Fibroblast of mammary gland (primary cell): Measurements from ENCODE around the gene MYH9.
A peak's percentile ranks its signal among the peaks of the same experiment; 100 is the strongest.

Source experiments
- DNase-seq: peaks from one replicate; pipeline ENCODE4 v3.0.0-alpha.2; 2010; ENCODE audit warnings: low read depth
- H3K4me3 ChIP-seq: 2 replicates; pipeline ENCODE4 v1.5.1; 2011; ENCODE audit warnings: low read depth, mild to moderate bottlenecking, low read length, moderate library complexity; ENCODE audit not compliant: control insufficient read depth
- TF ChIP-seq, protein P1 (sequence below): conservative IDR thresholded peaks from 2 replicates; pipeline ENCODE4 v1.5.1; 2011; ENCODE audit warnings: low read depth, low read length, inconsistent platforms; ENCODE audit not compliant: control insufficient read depth, insufficient read depth

Gene MYH9

DNA sequence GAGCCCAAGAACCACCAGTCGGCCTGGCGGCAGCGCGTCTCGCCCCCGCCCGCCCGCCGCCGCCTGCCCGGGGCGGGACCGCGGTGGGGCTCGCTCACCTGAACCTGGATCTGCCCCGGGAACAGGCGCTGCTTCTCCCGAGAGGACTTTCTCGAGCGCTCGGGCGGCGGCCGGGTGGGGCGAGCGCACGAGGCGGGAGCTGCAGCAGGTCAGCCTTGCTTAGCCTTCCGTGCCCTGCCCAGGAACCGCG lies 133 bp downstream of the MYH9 start:
- no peak for DNase-seq
- TF ChIP-seq, protein P1, sequence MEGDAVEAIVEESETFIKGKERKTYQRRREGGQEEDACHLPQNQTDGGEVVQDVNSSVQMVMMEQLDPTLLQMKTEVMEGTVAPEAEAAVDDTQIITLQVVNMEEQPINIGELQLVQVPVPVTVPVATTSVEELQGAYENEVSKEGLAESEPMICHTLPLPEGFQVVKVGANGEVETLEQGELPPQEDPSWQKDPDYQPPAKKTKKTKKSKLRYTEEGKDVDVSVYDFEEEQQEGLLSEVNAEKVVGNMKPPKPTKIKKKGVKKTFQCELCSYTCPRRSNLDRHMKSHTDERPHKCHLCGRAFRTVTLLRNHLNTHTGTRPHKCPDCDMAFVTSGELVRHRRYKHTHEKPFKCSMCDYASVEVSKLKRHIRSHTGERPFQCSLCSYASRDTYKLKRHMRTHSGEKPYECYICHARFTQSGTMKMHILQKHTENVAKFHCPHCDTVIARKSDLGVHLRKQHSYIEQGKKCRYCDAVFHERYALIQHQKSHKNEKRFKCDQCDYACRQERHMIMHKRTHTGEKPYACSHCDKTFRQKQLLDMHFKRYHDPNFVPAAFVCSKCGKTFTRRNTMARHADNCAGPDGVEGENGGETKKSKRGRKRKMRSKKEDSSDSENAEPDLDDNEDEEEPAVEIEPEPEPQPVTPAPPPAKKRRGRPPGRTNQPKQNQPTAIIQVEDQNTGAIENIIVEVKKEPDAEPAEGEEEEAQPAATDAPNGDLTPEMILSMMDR, result no peak
- H3K4me3 ChIP-seq, result peak overlapping the region; percentile 89

DNA sequence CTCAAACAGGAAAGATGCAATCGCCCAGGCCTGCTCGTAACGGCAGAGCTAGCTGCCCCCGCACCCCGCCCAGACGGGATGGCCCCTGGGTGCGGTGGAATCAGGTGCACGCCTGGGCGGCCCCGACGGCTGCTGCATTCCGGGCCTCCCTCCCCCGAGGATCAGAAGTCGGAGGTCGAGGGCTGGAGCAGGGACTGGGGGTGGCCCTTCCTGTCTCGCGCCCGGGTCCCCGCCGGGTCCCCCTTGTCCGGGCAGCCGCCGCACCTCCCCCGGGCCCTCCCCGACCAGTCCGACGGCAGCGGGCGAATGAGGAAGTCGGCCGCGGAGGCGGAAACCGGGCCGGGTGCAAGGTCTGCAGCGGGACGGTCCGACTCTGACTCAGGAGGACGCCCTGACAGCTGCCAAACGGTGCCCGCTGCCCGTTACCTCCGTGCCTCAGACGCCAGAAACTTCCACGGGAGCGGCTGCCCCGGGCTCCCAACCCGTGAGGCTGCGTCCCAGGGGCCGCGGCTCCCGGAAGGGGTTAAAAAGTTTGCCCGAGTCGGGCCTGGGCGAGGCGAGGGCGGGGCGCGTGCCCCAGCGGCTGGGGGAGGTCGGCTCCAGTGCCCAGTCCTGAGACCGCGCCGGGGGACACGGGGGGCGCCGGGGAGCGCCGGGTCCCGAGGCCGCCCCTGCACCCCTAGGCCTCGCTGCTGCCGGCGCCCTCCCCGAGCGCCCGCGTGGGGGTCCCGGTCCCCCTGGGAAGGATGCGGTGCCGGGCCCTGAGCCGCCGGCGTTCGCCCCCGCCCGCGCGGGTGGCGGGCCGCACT lies 663 bp downstream of the MYH9 start:
- H3K4me3 ChIP-seq, result peak overlapping the region; percentile 89
- TF ChIP-seq, protein P1, result no peak
- no peak for DNase-seq

DNA sequence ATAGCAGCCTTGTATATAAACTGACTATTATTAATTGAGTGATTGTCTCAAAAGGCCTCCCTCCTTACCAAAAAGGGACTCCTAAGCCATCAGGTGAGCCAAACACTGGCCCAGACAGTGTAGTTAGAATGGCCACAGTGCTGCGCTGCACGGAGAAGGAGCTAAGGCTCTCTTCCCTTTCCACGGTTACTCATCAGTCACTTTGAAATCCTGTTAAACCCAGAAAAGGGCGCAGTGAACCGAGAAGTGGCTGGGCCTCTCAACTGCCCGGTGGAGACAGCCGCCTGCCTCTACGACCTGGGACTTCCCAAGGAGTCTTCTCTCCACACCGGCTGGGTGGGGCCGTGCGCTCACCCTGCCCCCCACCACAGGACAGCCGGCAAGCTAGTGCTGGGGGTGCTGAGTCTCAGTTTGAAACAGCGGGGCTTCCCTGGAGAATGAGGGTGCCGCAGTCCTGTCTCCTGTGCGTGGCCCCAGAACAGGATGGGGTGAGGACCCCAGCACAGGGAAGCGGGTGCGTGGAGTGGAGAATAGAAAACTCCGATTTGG lies 1.3 kb downstream of the MYH9 start:
- DNase-seq, result no peak
- H3K4me3 ChIP-seq, result peak overlapping the region; percentile 89
- TF ChIP-seq, protein P1, result no peak

DNA sequence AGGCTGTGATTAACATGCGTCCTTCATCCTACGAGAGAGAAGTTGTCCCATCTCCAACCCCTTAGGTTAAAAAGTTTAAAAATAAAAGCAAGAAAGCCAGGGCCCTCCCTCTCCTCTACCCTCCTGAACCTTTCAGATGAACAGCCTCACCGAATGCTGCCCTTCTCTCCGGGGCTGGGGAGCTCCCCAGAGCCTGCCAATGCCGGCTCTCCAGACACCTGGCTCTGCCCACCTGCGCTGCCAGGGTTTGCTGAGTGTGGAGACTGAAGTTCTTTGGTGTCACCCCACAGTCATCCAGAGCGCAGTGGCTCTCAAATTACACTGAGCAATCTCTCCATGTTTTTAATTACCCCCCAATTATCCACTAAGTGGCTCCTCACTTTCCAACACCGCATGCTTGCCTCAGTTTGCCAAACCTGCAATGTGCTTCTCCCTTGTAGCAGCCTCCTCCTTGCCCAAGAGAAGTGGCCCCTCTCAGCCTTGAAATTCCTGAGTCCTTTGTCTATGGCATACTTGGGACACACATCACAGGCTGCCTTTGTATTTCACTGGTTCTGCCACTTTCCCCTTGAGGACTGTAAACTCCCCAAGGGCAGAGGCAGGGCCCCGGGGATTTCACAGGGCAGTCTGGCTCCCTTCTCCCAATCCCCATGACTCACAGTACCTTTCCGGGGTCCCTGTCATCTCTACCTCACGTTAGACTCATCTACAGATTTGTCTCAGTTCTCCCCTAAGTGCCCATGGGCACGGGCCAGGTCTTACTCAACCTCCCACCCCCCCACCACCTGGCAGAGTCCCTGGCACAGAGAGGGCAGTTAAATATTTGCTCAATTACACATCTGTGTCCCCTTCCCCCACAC lies 2.0 kb downstream of the MYH9 start:
- peak; percentile 55 for DNase-seq
- TF ChIP-seq, protein P1, result no peak
- peak overlapping the region; percentile 89 for H3K4me3 ChIP-seq

DNA sequence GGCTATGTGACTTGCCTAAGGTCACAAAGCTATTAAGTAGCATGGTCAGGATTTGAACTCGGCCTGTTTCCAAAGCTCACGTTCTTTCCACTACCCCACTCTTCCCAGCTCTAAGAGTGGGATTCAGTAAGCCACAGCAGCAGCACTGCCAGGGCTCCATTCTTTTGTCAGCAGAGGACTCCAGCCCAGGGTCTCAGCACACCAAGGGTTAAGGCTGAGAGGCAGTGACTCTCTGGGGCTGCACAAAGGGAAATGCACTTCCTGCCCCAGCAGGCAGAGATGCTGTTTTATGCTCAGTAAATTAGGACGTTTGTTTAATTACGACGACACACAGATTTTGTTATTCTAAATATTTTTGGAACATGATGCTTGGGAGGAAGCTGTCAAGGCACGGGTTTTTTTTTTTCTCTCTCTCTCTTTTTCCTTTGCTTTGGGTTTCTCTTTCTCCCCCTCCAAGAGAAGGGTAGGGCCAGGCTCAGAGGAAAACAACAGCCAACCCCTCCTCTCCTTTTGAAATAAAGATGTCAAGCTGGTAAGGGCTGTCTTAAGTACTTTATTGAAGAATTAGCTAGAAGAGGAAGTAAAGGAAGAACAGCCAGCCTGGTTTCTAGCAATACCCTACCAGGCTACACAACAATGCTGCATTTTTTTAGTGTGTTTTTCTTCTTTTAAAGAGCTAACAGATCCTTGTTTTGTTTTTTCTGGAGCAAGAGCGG lies 2.8 kb downstream of the MYH9 start:
- no peak for DNase-seq
- TF ChIP-seq, protein P1, result no peak
- peak overlapping the region; percentile 89 for H3K4me3 ChIP-seq

DNA sequence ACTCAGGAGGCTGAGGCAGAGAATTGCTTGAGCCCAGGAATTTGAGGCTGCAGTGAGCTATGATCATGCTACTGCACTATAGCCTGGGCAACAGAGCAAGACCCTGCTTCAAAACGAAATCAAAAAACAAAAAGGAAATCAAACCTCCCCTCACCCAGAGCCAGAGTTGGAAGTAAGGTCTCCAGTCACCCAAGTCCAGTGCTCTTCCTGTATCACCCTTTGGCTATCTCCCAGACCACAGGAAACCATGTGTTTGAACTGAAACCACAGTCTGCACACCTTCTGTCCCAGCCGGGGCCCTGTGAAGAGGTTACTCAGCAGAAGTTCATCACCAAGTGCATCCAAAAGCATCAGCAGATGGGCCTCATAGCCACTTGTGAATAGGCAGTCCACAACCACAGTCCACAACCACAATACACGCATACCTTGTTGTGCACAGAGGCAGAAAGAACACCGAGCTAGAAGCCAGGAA lies 4.6 kb downstream of the MYH9 start:
- TF ChIP-seq, protein P1, result no peak
- peak; percentile 94 for DNase-seq
- no peak overlapping the region for H3K4me3 ChIP-seq
